HG03521 (cell line): ENCODE measurements around the gene SGPL1.

Source experiments
- ATAC-seq: cut with Tn5 transposase; IDR thresholded peaks from one replicate; pipeline ENCODE4 v1.9.1; 2021; ENCODE audit warnings: mild to moderate bottlenecking, moderate library complexity; ENCODE audit not compliant: unreplicated experiment

Gene SGPL1

DNA sequence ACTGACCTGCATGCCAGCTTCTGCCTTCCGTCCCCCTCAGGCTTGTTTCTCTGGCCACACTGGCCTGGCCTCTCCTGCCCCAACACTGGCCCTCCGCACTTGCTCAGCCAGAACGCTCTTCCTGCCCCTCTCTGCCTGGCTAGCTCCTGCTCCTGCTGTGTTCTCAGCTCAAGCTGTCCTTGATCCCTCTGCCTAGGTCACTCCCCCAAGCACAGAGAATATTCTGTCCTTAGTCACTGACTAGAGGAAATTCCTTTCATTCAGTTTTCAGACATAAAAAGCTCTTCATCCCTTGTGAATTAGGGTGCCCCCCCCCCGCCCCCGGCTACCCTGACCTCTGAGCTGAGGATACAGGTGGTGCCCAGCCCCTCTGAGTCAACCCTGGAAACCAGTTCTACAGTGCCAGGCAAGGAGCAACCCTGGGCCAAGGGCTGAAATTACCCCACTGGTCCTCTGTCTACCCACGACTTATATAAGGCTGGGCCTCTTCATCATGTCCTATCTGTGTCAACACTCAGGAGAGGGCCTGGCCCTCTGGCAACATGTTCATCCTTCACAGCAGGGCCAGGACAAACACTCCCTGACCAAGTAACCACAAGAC is 6.6 kb upstream of the SGPL1 start:
- ATAC-seq, result no peak

DNA sequence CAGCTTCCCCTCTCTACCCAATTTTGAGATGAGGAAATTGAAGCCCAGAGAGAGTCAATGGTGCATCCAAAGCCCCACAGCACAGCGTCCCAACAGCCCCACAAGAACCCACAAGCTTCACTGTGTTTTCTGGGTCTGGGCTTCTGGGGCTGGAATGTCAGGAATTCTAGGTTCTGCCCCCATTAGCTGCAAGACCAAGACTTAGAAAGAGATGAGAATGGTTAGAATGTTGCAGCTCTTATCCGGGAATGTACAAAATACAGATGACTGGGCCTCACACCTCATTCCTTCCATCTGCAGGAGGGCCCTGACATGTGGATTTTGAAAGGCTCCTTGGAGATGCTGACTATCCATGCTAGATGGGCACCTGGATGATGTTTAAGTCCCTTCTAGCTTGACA is 6.0 kb upstream of the SGPL1 start:
- no peak for ATAC-seq

GRCh38 chr10:70810967-70811366 is 4.8 kb upstream of the SGPL1 start:
- ATAC-seq, result no peak

DNA sequence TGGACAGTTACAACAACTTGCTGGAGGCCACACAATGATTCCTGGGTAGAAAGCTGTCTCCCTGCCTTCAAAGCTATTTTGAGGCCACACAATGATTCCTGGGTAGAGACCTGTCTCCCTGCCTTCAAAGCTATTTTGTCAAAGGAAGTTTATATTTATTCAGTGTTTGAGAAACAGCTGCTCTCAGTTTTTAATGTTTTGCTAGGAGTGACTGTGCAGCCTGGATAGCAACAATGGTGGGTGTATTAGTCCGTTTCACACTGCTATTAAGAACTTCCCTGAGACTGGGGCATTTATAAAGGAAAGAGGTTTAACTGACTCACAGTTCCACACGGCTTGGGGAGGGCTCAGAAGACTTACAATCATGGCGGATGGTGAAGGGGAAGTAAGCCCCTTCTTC is 3.9 kb upstream of the SGPL1 start:
- ATAC-seq, result no peak

DNA sequence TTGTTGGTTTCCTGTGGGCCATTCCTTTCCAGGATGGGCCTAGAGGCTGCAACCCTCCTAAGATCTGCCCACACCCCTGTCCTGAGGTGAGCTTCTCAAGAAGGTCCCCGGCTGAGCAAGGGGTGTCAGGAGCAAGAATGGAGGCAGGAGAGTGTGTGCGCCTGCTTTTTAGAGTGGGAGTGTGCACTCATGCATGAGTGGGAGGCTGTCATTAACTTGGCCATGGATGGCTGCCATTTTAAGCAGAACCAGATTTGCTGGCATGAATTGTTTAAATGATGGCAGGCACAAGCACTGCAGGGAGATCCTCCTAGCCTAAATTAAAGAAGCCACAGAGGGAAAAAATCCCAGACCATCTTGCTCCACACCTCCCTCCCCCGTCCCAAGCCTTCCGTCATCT is 2.9 kb upstream of the SGPL1 start:
- no peak for ATAC-seq

- ATAC-seq, result no peak
These were observed 1.6 kb upstream of the SGPL1 start for GRCh38 chr10:70814126-70814525.

DNA sequence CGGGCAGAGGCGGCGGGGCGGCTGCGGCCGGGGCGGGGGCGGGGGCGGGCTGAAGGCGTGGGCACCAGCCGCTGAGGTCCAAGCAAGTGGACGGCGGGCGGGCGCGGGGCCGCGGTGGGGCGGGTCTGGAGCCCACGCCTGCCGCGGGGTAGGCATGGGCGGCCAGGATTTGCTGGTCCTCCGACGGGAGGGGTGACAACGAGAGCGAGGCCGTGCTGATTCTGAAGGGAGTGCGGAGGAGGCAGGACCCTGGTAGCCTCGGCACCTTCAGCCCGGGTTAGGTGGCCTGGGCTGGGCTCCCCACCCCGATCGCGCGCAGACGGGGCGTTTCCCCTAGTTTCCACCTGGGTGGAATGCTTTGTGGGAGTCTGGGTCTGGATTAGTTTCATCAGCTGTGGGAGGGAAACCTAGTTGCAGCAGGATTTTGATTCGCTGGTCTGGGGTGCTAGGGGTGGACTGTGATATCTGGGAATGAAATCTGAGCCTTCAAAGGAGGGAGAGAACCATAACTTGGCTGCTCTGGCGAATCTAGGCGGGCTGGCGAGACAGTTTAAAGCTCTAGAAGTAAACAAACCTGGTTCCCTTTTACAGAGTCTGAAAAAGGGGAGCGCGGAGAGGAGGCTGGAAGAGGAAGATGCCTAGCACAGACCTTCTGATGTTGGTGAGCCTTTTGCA is 609 bp downstream of the SGPL1 start:
- ATAC-seq, result peak; percentile 26

GRCh38 chr10:70820976-70821750 is 5.4 kb downstream of the SGPL1 start:
- no peak for ATAC-seq

GRCh38 chr10:70822076-70822820 is 6.5 kb downstream of the SGPL1 start:
- no peak for ATAC-seq

GRCh38 chr10:70827086-70827757 is 11.5 kb downstream of the SGPL1 start:
- no peak for ATAC-seq

DNA sequence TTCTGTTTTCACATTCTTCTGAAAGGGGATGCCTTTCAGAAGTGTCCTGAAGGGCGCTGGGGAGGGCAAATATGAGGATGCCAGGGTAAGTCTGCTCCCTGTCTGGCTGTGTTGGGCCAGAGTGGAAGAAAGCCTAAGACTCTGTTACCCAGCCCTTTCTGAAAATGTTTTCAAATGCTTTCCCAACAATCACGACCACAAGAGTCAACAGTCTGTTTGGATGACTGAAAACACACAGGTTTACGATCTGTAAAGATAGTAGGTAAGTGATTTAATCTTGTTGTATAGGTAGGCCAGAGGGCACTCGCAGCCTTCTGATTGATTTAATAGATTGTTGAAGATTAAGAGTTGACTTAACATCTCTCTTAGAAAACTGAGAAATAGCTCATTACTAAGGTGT is 13.2 kb downstream of the SGPL1 start:
- no peak for ATAC-seq

GRCh38 chr10:70829543-70829942 is 13.8 kb downstream of the SGPL1 start:
- no peak for ATAC-seq

DNA sequence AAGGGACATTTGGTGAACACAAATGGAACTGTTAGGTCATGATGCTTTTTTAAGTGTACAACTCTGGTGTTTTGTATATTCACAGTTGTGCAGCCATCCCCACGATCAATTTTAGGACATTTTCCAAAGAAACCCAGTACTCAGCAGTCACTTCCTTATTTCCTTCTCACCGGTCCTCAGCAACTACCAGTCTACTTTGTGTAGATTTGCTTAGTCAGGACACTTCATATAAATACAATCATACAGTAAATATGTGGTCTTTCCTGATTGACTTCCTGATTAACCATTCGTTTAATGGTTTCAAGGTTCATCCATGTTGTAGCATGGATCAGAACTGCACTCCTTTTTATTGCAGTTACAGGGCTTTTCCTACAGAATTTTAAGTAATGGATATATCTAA is 14.4 kb downstream of the SGPL1 start:
- ATAC-seq, result no peak

DNA sequence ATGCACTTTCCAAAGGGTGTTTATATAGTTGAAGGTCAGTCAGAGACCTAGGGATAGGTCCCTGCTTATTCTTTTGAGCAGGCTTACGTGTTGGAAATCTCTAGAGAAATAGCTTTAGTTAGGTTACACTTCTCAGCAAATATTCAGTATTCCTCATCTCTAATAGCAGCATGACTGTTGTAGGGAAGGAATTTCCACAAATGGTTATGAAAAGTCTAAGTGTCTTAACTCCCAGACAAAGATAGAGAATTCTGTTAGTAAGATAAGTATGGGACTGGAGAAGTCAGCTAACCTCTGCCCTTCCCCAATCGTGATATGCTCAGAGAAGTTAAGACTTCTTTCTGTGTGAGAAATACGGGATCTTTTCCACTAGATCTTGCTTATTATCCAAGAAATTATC is 16.5 kb downstream of the SGPL1 start:
- ATAC-seq, result no peak

- ATAC-seq, result no peak
These were observed 17.2 kb downstream of the SGPL1 start for GRCh38 chr10:70832852-70833528.

- ATAC-seq, result no peak
These were observed 17.9 kb downstream of the SGPL1 start for GRCh38 chr10:70833601-70834000.

- no peak for ATAC-seq
These were observed 18.3 kb downstream of the SGPL1 start for GRCh38 chr10:70834021-70834420.

GRCh38 chr10:70834441-70835151 is 18.8 kb downstream of the SGPL1 start:
- no peak for ATAC-seq

- no peak for ATAC-seq
These were observed 20.6 kb downstream of the SGPL1 start for GRCh38 chr10:70836319-70836718.

DNA sequence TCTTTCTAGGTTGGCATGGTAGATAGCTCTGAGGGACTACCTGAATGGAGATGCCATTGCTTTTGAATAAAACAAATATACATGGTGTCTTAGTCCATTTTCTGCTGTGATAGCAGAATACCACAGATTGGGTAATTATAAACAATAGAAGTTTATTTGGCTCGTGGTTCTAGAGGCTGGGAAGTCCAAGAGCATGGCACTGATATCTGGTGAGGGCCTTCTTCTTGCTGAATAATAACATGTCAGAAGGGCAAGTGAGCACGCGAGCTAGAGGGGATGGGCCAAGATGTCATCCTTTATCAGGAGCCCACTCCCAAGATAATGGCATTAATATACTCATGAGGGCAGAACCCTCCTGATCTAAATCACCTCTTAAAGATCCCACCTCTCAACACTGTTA is 21.9 kb downstream of the SGPL1 start:
- no peak for ATAC-seq
